Adipose tissue (tissue), 3 donors: ENCODE results near the gene HOXD13. TPM values are rescaled to one million over a fixed set of nuclear protein-coding genes. Genes with fewer than 3 reads are reported as not detected.

Experiments used
- H3K27ac ChIP-seq: one replicate; pipeline ENCODE4 v1.5.1; 2013; ENCODE audit warnings: low read depth, low read length
- WGBS, 3 donors: extraction: QIAGEN DNeasy Blood & Tissue Kit; methylation state at CpG; one replicate each; pipeline ENCODE4 v1.1.7; 2013; 5-methylcytosine and 5-hydroxymethylcytosine counted together
- polyA plus RNA-seq, 3 donors: library from polyadenylated mRNA; stranded (reverse); fragments of 200-250 nt; gene quantifications; one replicate each; pipeline ENCODE4 v1.2.3, GENCODE V29; 2013
- donor health status: healthy with polysubstance abuse.
- donor health status: Bipolar disorder and iron deficiency.
- donor health status: healthy.

HOXD13 gene
- polyA plus RNA-seq, 3 donors, result 0.51 TPM; not detected in 2

- WGBS, 3 donors, result 2 to 4% (median 2%) methylated on average over 54 to 85 of the region's 86 CpGs
- no peak overlapping the region for H3K27ac ChIP-seq
Measured at GRCh38 chr2:176079831-176080539, 12.5 kb upstream of the HOXD13 start.

- 7 to 9% (median 8%) methylated on average over 54 to 68 of the region's 68 CpGs for WGBS, 3 donors
Measured at GRCh38 chr2:176080540-176081375, 11.8 kb upstream of the HOXD13 start.

GRCh38 chr2:176081376-176081836 is 11.1 kb upstream of the HOXD13 start:
- WGBS, 3 donors, result 6 to 15% (median 10%) methylated on average over 17 of the region's 17 CpGs
- H3K27ac ChIP-seq, result no peak overlapping the region

More at GRCh38 chr2:176080540-176081375, 11.8 kb upstream of the HOXD13 start:
- H3K27ac ChIP-seq, result no peak overlapping the region

- 7 to 10% (median 9%) methylated on average over 61 to 62 of the region's 62 CpGs for WGBS, 3 donors
Measured at GRCh38 chr2:176081837-176082524, 10.5 kb upstream of the HOXD13 start.

GRCh38 chr2:176082525-176082823 is 10.0 kb upstream of the HOXD13 start:
- no peak overlapping the region for H3K27ac ChIP-seq
- 9 to 18% (median 10%) methylated on average over 10 of the region's 10 CpGs for WGBS, 3 donors

More at GRCh38 chr2:176081837-176082524, 10.5 kb upstream of the HOXD13 start:
- no peak overlapping the region for H3K27ac ChIP-seq

- WGBS, 3 donors, result 4 to 8% (median 7%) methylated on average over 62 to 66 of the region's 66 CpGs
- H3K27ac ChIP-seq, result no peak overlapping the region
Measured at GRCh38 chr2:176082824-176083751, 9.4 kb upstream of the HOXD13 start.

GRCh38 chr2:176083796-176084261 is 8.7 kb upstream of the HOXD13 start, which contains the start of gene EVX2:
Gene EVX2, minus strand, starts transcription at chr2:176083962. Its CDS starts 186 bp downstream, at chr2:176083776.
- H3K27ac ChIP-seq, result no peak within 1 kb of the TSS
- 8 to 16% (median 15%) methylated on average over 27 of the region's 27 CpGs for WGBS, 3 donors

- H3K27ac ChIP-seq, result no peak overlapping the region
- WGBS, 3 donors, result 5% methylated on average over 26 of the region's 26 CpGs
Measured at GRCh38 chr2:176084611-176085119, 7.9 kb upstream of the HOXD13 start.

- H3K27ac ChIP-seq, result no peak overlapping the region
- 5 to 8% (median 7%) methylated on average over 39 to 40 of the region's 40 CpGs for WGBS, 3 donors
Measured at GRCh38 chr2:176085120-176085788, 7.3 kb upstream of the HOXD13 start.

GRCh38 chr2:176085861-176086771 is 6.4 kb upstream of the HOXD13 start:
- WGBS, 3 donors, result 3 to 7% (median 3%) methylated on average over 45 to 46 of the region's 46 CpGs
- no peak overlapping the region for H3K27ac ChIP-seq

GRCh38 chr2:176087330-176088047 is 5.0 kb upstream of the HOXD13 start:
- H3K27ac ChIP-seq, result no peak overlapping the region
- WGBS, 3 donors, result 21 to 43% (median 30%) methylated on average over 29 of the region's 29 CpGs

- 3 to 11% (median 6%) methylated on average over 49 of the region's 49 CpGs for WGBS, 3 donors
- H3K27ac ChIP-seq, result no peak overlapping the region
Measured at GRCh38 chr2:176088048-176088936, 4.2 kb upstream of the HOXD13 start.

- H3K27ac ChIP-seq, result no peak overlapping the region
- WGBS, 3 donors, result 7 to 22% (median 8%) methylated on average over 6 of the region's 6 CpGs
Measured at GRCh38 chr2:176088937-176089842, 3.3 kb upstream of the HOXD13 start.
